ENCODE results near the gene CAMTA2.

CAMTA2 gene

GRCh38 chr17:4966844-4967538 is 20.5 kb downstream of the CAMTA2 start:
- no peaks in the 10 kb centered on the region for H3K9me3 ChIP-seq (ENCODE audit: insufficient read depth, low read depth, low read length)
- peak overlapping the region; percentile 73 for H3K4me3 ChIP-seq (ENCODE audit: low read length)
- peak overlapping the region; percentile 95 for H3K27ac ChIP-seq (ENCODE audit: low read depth, low read length)
- 1% methylated on average over 42 of the region's 42 CpGs for WGBS
- H3K36me3 ChIP-seq (ENCODE audit: insufficient read depth, low read length) = peaks cover 6% of the 10 kb centered on the region
- peak overlapping the region; percentile 88 for H3K9ac ChIP-seq (ENCODE audit: low read depth, low read length)
- H3K4me1 ChIP-seq (ENCODE audit: insufficient read depth, low read length) = peaks cover 11% of the 10 kb centered on the region; the same call in 1 of the 2 replicates
- no peaks in the 10 kb centered on the region for H3K27me3 ChIP-seq (ENCODE audit: insufficient read depth, low read length)

- no peaks in the 10 kb centered on the region for H3K27me3 ChIP-seq (ENCODE audit: insufficient read depth, low read length)
- H3K4me3 ChIP-seq (ENCODE audit: low read length) = no peak overlapping the region
- H3K36me3 ChIP-seq (ENCODE audit: insufficient read depth, low read length) = peaks cover 12% of the 10 kb centered on the region; the same call in 1 of the 2 replicates
- peaks cover 16% of the 10 kb centered on the region; the same call in 1 of the 2 replicates for H3K4me1 ChIP-seq (ENCODE audit: insufficient read depth, low read length)
- 96% methylated on average over 13 of the region's 15 CpGs for WGBS
- H3K9ac ChIP-seq (ENCODE audit: low read depth, low read length) = no peak overlapping the region
- H3K9me3 ChIP-seq (ENCODE audit: insufficient read depth, low read depth, low read length) = no peaks in the 10 kb centered on the region
- no peak overlapping the region for H3K27ac ChIP-seq (ENCODE audit: low read depth, low read length)
These were observed 22.0 kb downstream of the CAMTA2 start for GRCh38 chr17:4965311-4965986.

GRCh38 chr17:4960279-4960922 is 27.1 kb downstream of the CAMTA2 start:
- Histone ChIP-seq H3K36me3 (ENCODE audit: insufficient read depth, low read length) (peaks cover 24% of the 10 kb centered on the region), H3K9me3 (ENCODE audit: insufficient read depth, low read depth, low read length) (no peaks in the 10 kb centered on the region), H3K9ac (ENCODE audit: low read depth, low read length) (no peak overlapping the region; the same call in 1 of the 2 replicates), H3K4me1 (ENCODE audit: insufficient read depth, low read length) (peaks cover 8% of the 10 kb centered on the region; the same call in 1 of the 2 replicates), H3K27me3 (ENCODE audit: insufficient read depth, low read length) (no peaks in the 10 kb centered on the region), H3K4me3 (ENCODE audit: low read length) (no peak overlapping the region), H3K27ac (ENCODE audit: low read depth, low read length) (0 out of 2 replicates have a peak overlapping the region, but pooled peaks have one; percentile 9)
- WGBS = 74% methylated on average over 9 of the region's 9 CpGs

DNA sequence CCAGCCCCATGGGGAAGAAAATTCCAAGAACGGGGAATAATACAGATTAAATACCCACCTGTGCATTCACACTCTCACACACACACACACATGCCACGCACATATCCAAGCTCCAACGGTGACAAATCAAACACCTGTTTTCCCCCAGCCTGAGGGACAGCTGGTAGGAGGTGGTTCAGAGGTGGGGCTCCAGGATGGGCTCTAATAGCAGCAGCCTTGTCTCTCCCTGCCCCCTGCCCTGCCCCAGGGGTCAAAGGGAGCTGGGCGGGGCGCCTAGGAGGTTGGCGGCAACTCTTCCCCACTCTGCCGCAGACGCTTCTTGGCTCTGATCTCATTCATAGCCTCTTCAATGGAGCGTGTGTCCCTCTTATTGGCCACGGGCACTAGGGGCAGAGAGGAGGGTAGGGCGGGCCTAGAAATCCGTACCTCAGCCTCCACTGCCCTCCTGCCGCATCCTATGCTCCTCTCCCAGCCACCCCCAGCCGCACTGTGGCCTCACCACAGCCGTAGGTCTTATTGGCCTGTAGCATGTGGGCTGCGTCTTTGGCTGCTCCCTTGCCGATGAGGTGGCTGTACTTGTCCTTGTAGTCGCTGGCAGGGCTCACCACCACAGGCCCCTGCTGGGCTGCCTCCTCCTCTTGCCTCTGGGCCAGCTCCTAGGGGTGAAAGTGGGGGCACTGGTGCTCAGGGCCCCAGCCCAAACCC is 28.1 kb downstream of the CAMTA2 start:
- H3K27ac ChIP-seq (ENCODE audit: low read depth, low read length) = no peak overlapping the region
- H3K4me1 ChIP-seq (ENCODE audit: insufficient read depth, low read length) = peaks cover 8% of the 10 kb centered on the region; the same call in 1 of the 2 replicates
- no peak overlapping the region for H3K4me3 ChIP-seq (ENCODE audit: low read length)
- H3K36me3 ChIP-seq (ENCODE audit: insufficient read depth, low read length) = peaks cover 20% of the 10 kb centered on the region
- H3K27me3 ChIP-seq (ENCODE audit: insufficient read depth, low read length) = no peaks in the 10 kb centered on the region
- no peaks in the 10 kb centered on the region for H3K9me3 ChIP-seq (ENCODE audit: insufficient read depth, low read depth, low read length)
- H3K9ac ChIP-seq (ENCODE audit: low read depth, low read length) = no peak overlapping the region
- 94% methylated on average over 18 of the region's 18 CpGs for WGBS

GRCh38 chr17:4958102-4958501 is 29.4 kb downstream of the CAMTA2 start:
- WGBS = 97% methylated on average over 3 of the region's 3 CpGs
- Histone ChIP-seq H3K9ac (ENCODE audit: low read depth, low read length) (no peak overlapping the region), H3K27ac (ENCODE audit: low read depth, low read length) (no peak overlapping the region), H3K4me3 (ENCODE audit: low read length) (no peak overlapping the region), H3K4me1 (ENCODE audit: insufficient read depth, low read length) (peaks cover 8% of the 10 kb centered on the region; the same call in 1 of the 2 replicates), H3K36me3 (ENCODE audit: insufficient read depth, low read length) (peaks cover 20% of the 10 kb centered on the region), H3K9me3 (ENCODE audit: insufficient read depth, low read depth, low read length) (no peaks in the 10 kb centered on the region), H3K27me3 (ENCODE audit: insufficient read depth, low read length) (no peaks in the 10 kb centered on the region)

- Histone ChIP-seq H3K4me3 (ENCODE audit: low read length) (no peak overlapping the region), H3K27me3 (ENCODE audit: insufficient read depth, low read length) (no peaks in the 10 kb centered on the region), H3K27ac (ENCODE audit: low read depth, low read length) (no peak overlapping the region), H3K4me1 (ENCODE audit: insufficient read depth, low read length) (peaks cover 12% of the 10 kb centered on the region), H3K9ac (ENCODE audit: low read depth, low read length) (no peak overlapping the region), H3K36me3 (ENCODE audit: insufficient read depth, low read length) (peaks cover 20% of the 10 kb centered on the region), H3K9me3 (ENCODE audit: insufficient read depth, low read depth, low read length) (no peaks in the 10 kb centered on the region)
- WGBS = 81% methylated on average over 10 of the region's 10 CpGs
These were observed 30.9 kb downstream of the CAMTA2 start for GRCh38 chr17:4956493-4957061.

- H3K9ac ChIP-seq (ENCODE audit: low read depth, low read length) = no peak overlapping the region
- H3K4me3 ChIP-seq (ENCODE audit: low read length) = no peak overlapping the region
- no peak overlapping the region for H3K27ac ChIP-seq (ENCODE audit: low read depth, low read length)
- WGBS = 96% methylated on average over 8 of the region's 8 CpGs
- no peaks in the 10 kb centered on the region for H3K9me3 ChIP-seq (ENCODE audit: insufficient read depth, low read depth, low read length)
- H3K36me3 ChIP-seq (ENCODE audit: insufficient read depth, low read length) = peaks cover 12% of the 10 kb centered on the region
- peaks cover 13% of the 10 kb centered on the region for H3K4me1 ChIP-seq (ENCODE audit: insufficient read depth, low read length)
- H3K27me3 ChIP-seq (ENCODE audit: insufficient read depth, low read length) = no peaks in the 10 kb centered on the region
These were observed 32.4 kb downstream of the CAMTA2 start for GRCh38 chr17:4955091-4955490.

DNA sequence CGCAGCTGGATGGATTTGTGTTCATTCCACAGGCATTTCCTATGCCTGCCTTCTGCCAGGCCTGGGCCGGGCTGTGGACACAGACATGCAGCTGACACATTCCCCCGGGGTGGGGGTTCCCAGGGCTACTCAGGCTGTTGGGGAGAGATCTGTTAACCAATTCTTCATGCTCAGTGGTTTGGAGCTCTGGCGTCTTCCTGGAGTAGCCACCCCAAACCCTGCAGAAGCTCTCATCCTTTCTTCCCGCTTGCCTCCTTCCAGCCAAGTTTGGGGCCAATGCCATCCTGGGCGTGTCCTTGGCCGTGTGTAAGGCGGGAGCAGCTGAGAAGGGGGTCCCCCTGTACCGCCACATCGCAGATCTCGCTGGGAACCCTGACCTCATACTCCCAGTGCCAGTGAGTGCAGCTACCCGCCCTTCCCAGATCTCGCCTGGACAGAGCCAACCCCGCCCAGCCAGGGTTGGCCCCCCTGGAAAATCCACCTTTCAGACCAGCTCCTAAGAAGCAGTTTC is 34.0 kb downstream of the CAMTA2 start:
- H3K4me1 ChIP-seq (ENCODE audit: insufficient read depth, low read length) = peaks cover 13% of the 10 kb centered on the region
- no peak overlapping the region for H3K9ac ChIP-seq (ENCODE audit: low read depth, low read length)
- WGBS = 90% methylated on average over 14 of the region's 14 CpGs
- H3K27me3 ChIP-seq (ENCODE audit: insufficient read depth, low read length) = no peaks in the 10 kb centered on the region
- no peaks in the 10 kb centered on the region for H3K36me3 ChIP-seq (ENCODE audit: insufficient read depth, low read length)
- no peaks in the 10 kb centered on the region for H3K9me3 ChIP-seq (ENCODE audit: insufficient read depth, low read depth, low read length)
- H3K27ac ChIP-seq (ENCODE audit: low read depth, low read length) = no peak overlapping the region
- H3K4me3 ChIP-seq (ENCODE audit: low read length) = no peak overlapping the region

GRCh38 chr17:4951486-4951885 is 36.0 kb downstream of the CAMTA2 start:
- H3K9me3 ChIP-seq (ENCODE audit: insufficient read depth, low read depth, low read length) = no peaks in the 10 kb centered on the region
- H3K4me1 ChIP-seq (ENCODE audit: insufficient read depth, low read length) = peaks cover 16% of the 10 kb centered on the region
- H3K4me3 ChIP-seq (ENCODE audit: low read length) = peak overlapping the region; percentile 76
- no peaks in the 10 kb centered on the region for H3K27me3 ChIP-seq (ENCODE audit: insufficient read depth, low read length)
- H3K9ac ChIP-seq (ENCODE audit: low read depth, low read length) = no peak overlapping the region; the same call in 1 of the 2 replicates
- 63% methylated on average over 3 of the region's 3 CpGs for WGBS
- H3K27ac ChIP-seq (ENCODE audit: low read depth, low read length) = no peak overlapping the region
- peaks cover 10% of the 10 kb centered on the region for H3K36me3 ChIP-seq (ENCODE audit: insufficient read depth, low read length)

DNA sequence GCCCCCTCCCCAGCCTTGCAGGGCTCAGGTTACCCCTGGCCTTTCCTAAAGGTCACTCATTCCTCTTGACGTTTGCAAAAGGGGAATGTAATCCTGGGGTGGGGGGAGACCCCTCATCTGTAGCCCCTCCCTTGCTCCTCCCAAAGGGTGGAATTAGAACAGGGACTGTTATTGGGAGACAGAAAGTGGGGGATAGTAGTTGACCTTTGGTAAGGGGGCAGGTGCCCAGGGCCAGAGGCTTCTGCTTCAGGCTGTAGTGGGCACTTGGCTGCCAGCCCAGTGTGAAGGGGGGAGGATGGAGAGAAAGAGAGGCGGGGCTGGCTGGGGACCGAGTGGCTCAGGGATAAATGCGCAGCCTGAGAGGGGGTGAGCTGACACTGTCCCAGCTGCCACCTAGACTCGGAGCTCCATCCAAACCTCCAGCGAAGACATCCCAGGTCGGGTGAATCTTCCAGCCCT is 36.7 kb downstream of the CAMTA2 start, which contains the start of gene ENO3:
TSS of gene ENO3 (plus strand) at position 374 of the 459 bp plus-strand sequence. CDS start 711 bp downstream, outside the sequence.
- Histone ChIP-seq H3K9me3 (ENCODE audit: insufficient read depth, low read depth, low read length) (no peaks in the 10 kb centered on the region), H3K4me1 (ENCODE audit: insufficient read depth, low read length) (peaks cover 22% of the 10 kb centered on the region), H3K9ac (ENCODE audit: low read depth, low read length) (peak within 1 kb of the TSS; percentile 90), H3K27me3 (ENCODE audit: insufficient read depth, low read length) (no peaks in the 10 kb centered on the region), H3K27ac (ENCODE audit: low read depth, low read length) (peak within 1 kb of the TSS; percentile 100), H3K36me3 (ENCODE audit: insufficient read depth, low read length) (peaks cover 17% of the 10 kb centered on the region), H3K4me3 (ENCODE audit: low read length) (peak within 1 kb of the TSS; percentile 76)
- WGBS = 31% methylated on average over 7 of the region's 7 CpGs

Measured in HUES64 (cell line).